ENCODE measurements around the gene CDK11B.
A peak's percentile ranks its signal among the peaks of the same experiment; 100 is the strongest.
"Not testable (repeated sequence)": the region's sequence is repeated elsewhere in the genome, so short reads cannot be mapped to it uniquely, and the experiment has no call there.

CDK11B gene

GRCh38 chr1:1647567-1648241 lies 11.1 kb downstream of the CDK11B start:
- not testable (repeated sequence) for DNase-seq

GRCh38 chr1:1646326-1646725 lies 12.5 kb downstream of the CDK11B start:
- DNase-seq: not testable (repeated sequence)

GRCh38 chr1:1640711-1641461 lies 17.9 kb downstream of the CDK11B start:
- DNase-seq: not testable (repeated sequence)

- not testable (repeated sequence) for DNase-seq
Measured at GRCh38 chr1:1640081-1640480, 18.7 kb downstream of the CDK11B start.

GRCh38 chr1:1639368-1639767 lies 19.4 kb downstream of the CDK11B start:
- DNase-seq: not testable (repeated sequence)

GRCh38 chr1:1638528-1638927 lies 20.3 kb downstream of the CDK11B start:
- DNase-seq: not testable (repeated sequence)

GRCh38 chr1:1637479-1637875 lies 21.3 kb downstream of the CDK11B start:
- DNase-seq: not testable (repeated sequence)

GRCh38 chr1:1636621-1637478 lies 22.0 kb downstream of the CDK11B start:
- not testable (repeated sequence) for DNase-seq

- DNase-seq: not testable (repeated sequence)
Measured at GRCh38 chr1:1634613-1635012, 24.2 kb downstream of the CDK11B start.

- DNase-seq: not testable (repeated sequence)
Measured at GRCh38 chr1:1633409-1633808, 25.4 kb downstream of the CDK11B start.

- DNase-seq: no peak
Measured at GRCh38 chr1:1631782-1632420, 26.9 kb downstream of the CDK11B start, which contains the start of gene MMP23B. MMP23B (plus strand) TSS chr1:1632173; CDS start chr1:1632219, 46 bp downstream.

- peak; percentile 36 for DNase-seq
Measured at GRCh38 chr1:1630965-1631781, 27.6 kb downstream of the CDK11B start.

- peak; percentile 95 for DNase-seq
Measured at GRCh38 chr1:1630191-1630964, 28.4 kb downstream of the CDK11B start.

GRCh38 chr1:1629430-1630190 lies 29.2 kb downstream of the CDK11B start:
- peak; percentile 87 for DNase-seq

GRCh38 chr1:1628754-1629429 lies 29.9 kb downstream of the CDK11B start:
- DNase-seq: peak; percentile 39

- DNase-seq: no peak
Measured at GRCh38 chr1:1627829-1628753, 30.7 kb downstream of the CDK11B start.

- DNase-seq: no peak
Measured at GRCh38 chr1:1627261-1627828, 31.5 kb downstream of the CDK11B start.

Measured in activated gamma-delta T cell treated with Interleukin-2 at 50 U/mL for 16 hours (primary cell).